ENCODE results near the gene PSG7.
A peak's percentile ranks its signal among the peaks of the same experiment; 100 is the strongest.
"Not testable (repeated sequence)": the region's sequence is repeated elsewhere in the genome, so short reads cannot be mapped to it uniquely, and the experiment has no call there.

The PSG7 gene

DNA sequence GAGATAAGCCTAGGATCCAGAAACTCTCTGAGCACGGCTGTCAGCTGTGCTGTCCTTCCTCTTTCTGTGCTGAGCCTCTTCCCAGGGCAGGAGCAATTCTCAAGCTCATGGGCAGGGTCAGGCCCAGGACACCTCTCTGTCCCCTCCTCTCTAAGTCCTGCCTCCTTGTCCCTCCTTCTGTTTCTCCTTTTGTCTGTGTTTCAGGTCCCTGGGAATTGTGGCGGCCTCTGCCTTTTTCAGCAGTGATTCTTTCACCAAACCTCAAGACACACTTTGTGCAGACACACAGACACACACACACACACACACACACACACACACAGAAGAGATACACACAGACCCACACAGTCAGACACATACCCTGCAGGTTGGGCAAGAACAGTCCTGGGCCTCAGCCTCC, 57.4 kb downstream of the PSG7 start, which contains the start of gene PSG1:
Gene PSG1 (minus strand): TSS at position 101 of the 400 bp plus-strand sequence. CDS start 132 bp downstream, outside the sequence.
- TF ChIP-seq, protein P1, sequence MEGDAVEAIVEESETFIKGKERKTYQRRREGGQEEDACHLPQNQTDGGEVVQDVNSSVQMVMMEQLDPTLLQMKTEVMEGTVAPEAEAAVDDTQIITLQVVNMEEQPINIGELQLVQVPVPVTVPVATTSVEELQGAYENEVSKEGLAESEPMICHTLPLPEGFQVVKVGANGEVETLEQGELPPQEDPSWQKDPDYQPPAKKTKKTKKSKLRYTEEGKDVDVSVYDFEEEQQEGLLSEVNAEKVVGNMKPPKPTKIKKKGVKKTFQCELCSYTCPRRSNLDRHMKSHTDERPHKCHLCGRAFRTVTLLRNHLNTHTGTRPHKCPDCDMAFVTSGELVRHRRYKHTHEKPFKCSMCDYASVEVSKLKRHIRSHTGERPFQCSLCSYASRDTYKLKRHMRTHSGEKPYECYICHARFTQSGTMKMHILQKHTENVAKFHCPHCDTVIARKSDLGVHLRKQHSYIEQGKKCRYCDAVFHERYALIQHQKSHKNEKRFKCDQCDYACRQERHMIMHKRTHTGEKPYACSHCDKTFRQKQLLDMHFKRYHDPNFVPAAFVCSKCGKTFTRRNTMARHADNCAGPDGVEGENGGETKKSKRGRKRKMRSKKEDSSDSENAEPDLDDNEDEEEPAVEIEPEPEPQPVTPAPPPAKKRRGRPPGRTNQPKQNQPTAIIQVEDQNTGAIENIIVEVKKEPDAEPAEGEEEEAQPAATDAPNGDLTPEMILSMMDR (IDR thresholded peaks at IDR 0.05; ENCODE audit: low read length, missing control alignments): no peak
- no peak within 1 kb of the TSS for H3K4me3 ChIP-seq (replicated peaks; ENCODE audit: low read depth, low read length)
- DNase-seq (ENCODE audit: low read depth): no peak

DNA sequence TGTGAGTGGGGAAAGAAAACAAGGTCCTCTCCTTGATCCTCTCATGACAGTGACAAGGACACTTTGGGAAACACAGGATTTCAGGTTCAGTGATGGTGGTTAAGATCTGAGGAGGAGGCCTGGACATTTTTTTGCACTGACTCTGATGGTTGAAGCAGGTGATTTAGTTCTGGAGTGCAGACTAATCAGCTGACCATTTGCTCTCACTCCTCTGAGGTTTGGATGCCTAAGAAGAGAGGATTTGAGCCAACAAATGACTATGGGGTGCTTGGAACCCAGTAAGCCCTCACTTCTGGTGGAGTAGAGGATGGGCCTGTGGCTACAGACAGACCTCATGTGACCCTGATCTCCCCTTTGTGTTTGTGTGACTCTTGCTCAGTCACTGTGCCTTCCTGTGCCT, 60.4 kb downstream of the PSG7 start:
- DNase-seq (ENCODE audit: low read depth); H3K4me3 ChIP-seq (replicated peaks; ENCODE audit: low read depth, low read length): not testable (repeated sequence)

DNA sequence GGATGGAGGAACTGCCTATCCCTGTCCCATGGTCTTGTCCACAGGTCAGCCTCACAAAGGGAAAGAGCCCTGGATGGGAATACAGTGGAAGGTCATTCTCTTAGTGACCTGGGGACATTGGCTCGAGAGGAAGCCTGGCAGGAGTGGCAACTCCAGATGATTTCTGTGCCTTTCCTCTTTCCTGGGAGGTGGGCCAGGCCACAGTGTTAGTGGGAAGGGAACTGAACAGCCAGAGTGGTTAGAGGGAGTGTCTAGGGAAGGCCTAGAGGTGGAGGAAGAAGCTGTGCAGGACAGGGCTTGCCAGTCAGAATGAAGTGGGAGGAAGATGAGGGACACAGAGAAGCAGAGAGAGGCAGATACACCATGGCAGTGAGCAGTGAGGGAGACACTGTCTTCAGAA, 61.1 kb downstream of the PSG7 start:
- DNase-seq (ENCODE audit: low read depth): not testable (repeated sequence)

DNA sequence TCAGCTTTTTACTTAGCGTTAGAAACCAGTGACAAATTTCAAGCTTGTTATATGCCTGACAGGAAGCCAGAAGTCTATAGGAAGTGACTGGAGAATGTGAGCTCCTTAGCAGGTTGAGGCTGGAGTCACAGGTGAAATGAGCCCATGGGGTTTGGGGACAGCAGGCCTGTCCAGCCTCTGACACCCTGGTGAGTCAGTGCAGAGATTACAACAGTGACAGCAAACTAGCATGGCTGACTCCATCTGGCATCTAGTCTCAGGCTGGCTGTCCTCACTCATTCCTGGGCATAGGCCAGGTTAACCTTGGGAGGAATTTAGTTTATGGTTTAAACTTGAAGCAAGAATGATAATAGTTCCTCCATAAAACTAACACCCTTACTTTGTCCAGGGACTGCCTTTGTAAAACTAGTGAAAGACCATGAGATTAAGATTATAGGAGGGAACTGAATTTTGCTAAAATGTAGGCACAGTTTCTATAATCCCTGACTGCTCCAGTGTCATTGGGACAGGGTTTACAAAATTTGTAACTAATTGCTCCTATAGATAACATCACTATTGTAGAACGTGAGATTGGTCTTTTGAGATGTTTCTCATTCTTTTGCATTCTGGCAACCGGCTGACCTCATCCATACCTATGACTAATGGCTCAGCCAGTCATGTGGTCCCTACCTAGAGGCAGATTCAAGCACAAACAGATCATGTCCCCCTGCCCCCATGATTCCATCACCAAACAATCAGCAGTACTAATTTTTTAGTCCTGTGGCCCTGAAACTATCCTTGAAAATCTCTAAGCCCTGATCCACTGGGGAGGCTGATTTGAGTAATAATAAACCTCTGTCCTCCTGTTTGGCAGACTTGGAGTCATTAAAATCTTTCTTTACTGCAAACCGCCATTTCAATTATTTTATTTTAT, 61.9 kb downstream of the PSG7 start:
- not testable (repeated sequence) for H3K4me3 ChIP-seq (replicated peaks; ENCODE audit: low read depth, low read length)
- peak; percentile 36 for DNase-seq (ENCODE audit: low read depth)

More for the DNA sequence above, 61.1 kb downstream of the PSG7 start:
- H3K4me3 ChIP-seq (replicated peaks; ENCODE audit: low read depth, low read length): not testable (repeated sequence)

DNA sequence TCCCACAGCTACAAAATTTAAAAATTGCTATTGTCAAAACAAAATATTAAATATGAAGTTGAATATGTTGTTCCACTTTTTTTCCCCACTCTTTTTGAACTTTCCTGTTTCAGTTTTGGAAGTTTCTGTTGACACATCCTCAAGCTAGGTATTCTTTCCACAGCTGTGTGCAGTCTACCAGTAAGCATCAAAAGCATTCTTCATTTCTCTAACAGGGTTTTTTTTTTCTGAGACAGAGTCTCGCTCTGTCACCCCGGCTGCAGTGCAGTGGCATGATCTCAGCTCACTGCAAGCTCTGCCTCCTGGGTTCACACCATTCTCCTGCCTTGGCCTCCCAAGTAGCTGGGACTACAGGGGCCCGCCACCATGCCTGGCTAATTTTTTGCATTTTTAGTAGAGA, 62.9 kb downstream of the PSG7 start:
- H3K4me3 ChIP-seq (replicated peaks; ENCODE audit: low read depth, low read length); DNase-seq (ENCODE audit: low read depth): not testable (repeated sequence)
